Fibroblast of skin of scalp (primary cell): ENCODE results near the gene COL23A1.
"Not testable (repeated sequence)": the region's sequence is repeated elsewhere in the genome, so short reads cannot be mapped to it uniquely, and the experiment has no call there.

ENCODE experiments used
- DNase-seq: peaks from one replicate; pipeline ENCODE4 v3.0.0-alpha.2; 2013

Gene COL23A1

GRCh38 chr5:178314961-178315820 lies 275.0 kb downstream of the COL23A1 start:
- DNase-seq: no peak

DNA sequence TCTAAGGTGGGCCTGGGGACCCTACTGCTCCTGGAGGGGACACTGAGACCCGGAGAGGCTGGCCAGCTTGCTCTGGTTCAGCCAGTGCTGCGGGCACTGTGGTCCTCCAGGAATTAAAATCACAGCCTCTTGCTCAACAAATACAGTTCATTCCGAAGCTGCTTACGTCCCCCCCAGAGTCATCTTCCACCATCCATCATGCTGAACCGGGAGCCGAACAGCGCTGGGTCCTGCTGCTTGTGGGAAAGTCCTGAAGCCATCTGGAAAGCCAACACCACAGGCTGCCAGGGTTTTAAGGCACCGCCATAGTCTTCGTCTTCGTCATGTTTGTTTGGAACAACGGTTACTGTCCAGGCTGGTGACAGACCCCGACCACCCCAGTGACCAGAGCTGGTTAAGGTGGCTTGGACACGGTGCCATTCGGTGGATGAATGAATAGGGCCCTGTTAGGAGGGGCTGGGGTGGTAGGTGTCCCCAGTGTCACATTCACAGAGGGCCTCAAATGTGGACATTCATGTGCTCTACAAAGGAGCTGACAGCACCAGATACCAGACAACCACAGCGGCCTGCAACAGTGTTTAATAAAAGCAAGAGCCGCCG lies 276.0 kb downstream of the COL23A1 start:
- DNase-seq: peak; percentile 9

GRCh38 chr5:178313316-178313715 lies 276.9 kb downstream of the COL23A1 start:
- DNase-seq: no peak

DNA sequence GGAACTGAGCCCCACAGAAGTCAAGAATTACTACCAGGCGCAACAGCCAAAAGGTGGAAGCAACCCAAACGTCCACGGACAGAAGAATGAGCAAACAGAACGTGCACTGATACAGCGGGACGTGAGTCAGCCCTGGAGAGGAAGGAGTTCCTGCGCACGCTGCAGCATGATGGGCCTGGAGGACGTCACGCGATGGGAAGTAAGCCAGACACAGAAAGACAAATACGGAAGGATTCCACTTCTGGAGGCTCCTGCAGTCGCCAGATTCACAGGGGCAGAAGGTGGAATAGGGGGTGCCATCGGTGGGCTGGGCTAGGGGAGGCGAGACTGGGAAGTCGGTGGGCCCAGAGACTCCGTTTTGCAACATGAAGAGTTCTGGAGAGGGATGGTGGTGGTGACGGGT lies 277.3 kb downstream of the COL23A1 start:
- DNase-seq: no peak

DNA sequence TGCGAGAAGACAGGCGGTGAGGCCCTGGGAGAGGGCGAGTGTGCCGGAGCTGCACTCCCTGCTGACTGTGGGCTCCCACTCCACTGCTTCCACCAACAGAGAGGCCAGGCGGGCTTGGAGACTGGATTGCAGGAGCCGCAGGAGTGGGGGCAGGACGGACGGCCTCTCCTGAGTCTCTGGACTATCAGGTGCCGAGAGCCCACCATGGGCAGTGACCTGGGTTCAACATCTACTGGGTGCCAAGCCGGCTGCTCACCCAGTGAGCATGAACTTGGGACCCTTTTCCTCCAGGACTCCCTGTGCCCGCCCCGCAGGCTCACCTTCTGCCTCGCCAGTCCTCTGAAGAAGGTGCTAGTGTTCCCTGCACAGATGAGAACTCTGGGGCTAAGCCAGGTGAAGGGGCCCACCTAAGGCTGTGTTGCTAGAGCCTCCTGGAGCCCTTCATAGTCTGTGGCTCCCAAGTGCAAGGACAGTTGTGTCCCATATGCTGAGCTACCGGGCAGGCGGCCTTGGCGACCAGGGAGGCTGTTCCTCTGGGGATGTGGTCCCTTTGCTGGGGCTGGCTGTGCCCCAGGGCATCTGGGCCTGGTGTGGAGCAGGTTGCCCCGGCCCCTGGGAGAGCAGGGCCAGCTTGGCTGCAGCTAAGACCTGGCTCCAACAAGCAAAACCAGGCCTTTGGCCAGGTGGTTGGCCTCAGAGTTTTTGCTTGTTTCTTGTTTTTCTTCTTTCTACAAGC lies 279.9 kb downstream of the COL23A1 start:
- DNase-seq: no peak

- no peak for DNase-seq
Measured at GRCh38 chr5:178309271-178310013, 280.8 kb downstream of the COL23A1 start.

- DNase-seq: no peak
Measured at GRCh38 chr5:178308541-178309092, 281.6 kb downstream of the COL23A1 start.

GRCh38 chr5:178307267-178308045 lies 282.7 kb downstream of the COL23A1 start:
- DNase-seq: no peak

GRCh38 chr5:178306430-178307225 lies 283.6 kb downstream of the COL23A1 start:
- DNase-seq: no peak

DNA sequence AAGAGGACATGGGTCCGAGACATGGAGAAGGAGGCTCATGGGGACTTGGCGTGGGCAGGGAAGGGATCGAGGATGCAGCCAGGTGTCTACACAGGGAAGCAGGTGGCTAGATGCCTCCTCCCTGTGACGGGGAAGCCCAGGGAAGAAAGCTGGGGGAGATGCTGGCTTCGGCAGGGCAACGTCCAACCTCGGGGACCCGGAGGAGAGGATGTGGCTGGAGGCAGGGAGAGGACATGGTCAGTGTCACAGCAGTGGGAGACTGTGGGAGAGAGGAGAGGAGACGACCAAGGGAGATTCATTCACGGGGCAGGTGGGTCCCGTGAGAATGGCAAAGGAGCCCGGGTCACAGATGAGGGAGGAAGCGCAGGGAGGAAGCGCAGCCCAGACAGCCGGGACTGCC lies 284.4 kb downstream of the COL23A1 start:
- DNase-seq: no peak

GRCh38 chr5:178304761-178305645 lies 285.2 kb downstream of the COL23A1 start:
- DNase-seq: no peak

GRCh38 chr5:178304016-178304415 lies 286.2 kb downstream of the COL23A1 start:
- no peak for DNase-seq

DNA sequence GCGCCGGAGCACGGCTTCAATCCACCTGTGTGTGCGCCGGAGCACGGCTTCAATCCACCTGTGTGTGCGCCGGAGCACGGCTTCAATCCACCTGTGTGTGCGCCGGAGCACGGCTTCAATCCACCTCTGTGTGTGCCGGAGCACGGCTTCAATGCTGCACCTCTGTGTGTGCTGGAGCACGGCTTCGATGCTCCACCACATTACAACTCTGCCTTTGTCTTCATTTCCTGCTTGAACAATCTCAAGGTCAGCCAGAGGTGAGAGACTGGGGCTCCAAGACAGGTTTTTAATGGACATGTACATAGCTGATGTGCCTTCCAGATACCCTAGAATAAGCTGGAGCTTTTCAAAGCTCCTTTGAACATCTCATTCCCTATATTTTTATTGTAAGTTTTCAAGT lies 287.9 kb downstream of the COL23A1 start:
- DNase-seq: not testable (repeated sequence)

- no peak for DNase-seq
Measured at GRCh38 chr5:178301641-178302040, 288.6 kb downstream of the COL23A1 start.

- no peak for DNase-seq
Measured at GRCh38 chr5:178298283-178298807, 291.8 kb downstream of the COL23A1 start.

DNA sequence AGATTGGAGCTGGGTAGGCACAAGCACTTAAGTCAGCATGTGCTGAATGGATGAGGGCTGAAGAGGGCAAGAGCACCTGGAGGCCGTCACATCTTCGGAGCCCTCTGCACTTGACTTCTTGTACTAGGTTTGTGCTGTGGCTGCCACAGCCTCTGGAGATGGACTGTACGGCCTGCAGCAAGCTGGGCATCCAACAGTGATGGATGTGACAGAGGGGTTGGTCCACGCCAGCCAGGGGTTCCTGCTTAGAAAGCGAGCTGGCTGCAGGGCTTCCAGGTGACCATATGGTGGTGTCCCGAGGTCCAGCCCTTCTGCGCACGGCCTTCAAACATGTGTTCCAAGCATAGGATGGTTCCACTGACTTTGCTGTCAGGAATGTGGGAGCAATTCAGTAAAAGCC lies 292.4 kb downstream of the COL23A1 start:
- no peak for DNase-seq

GRCh38 chr5:178296066-178296465 lies 294.1 kb downstream of the COL23A1 start:
- DNase-seq: no peak

- DNase-seq: no peak
Measured at GRCh38 chr5:178295589-178295988, 294.6 kb downstream of the COL23A1 start.

- no peak for DNase-seq
Measured at GRCh38 chr5:178293815-178294214, 296.4 kb downstream of the COL23A1 start.
